ENCODE measurements around the gene FOXN4. TPM values are rescaled to one million over a fixed set of nuclear protein-coding genes. Genes with fewer than 3 reads are reported as not detected.
A peak's percentile ranks its signal among the peaks of the same experiment; 100 is the strongest.

The FOXN4 gene
- total and polyA plus RNA-seq, 9 of the 15 experiments (the other 6 are each of a cell fraction or from before 2014, with no cell fraction given): not detected

DNA sequence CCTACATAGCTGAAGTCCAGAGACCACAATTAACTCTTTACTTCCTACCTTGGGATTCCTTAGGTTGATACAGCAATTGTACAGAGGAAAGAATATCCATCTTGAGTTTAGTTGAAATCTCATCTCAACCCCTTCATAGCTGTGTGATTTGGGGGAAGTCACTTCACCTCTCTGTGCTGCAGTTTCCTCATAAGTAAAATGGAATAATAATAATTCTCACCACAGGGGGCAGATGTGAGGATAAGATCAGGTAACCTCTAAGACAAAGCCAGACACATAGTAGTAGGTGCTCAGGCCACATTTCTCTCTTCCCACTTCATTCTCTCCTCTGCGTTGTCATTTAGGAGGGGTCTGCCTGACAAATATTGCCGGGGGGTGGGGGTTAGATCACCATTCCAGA lies 6.7 kb downstream of the FOXN4 start:
- H2AFZ ChIP-seq (ENCODE audit: low read depth, low read length): no peak overlapping the region
- intact Hi-C loops (cut with micrococcal nuclease) (no loop called here), in situ Hi-C loops (cut with MboI) (no loop called here)
- FAIRE-seq (no peak), DNase-seq (ENCODE audit: extremely low read depth in 1 of 4, low spot score in 3 of 4) (peak in 2 of 4 experiments; percentile 54 to 57), ATAC-seq (0 out of 3 replicates have a peak, but pooled peaks have one; percentile 44)
- 0 out of 2 replicates have a peak, but pooled peaks cover 2% of the 10 kb centered on the region for H4K20me1 ChIP-seq (replicated peaks; ENCODE audit: control insufficient read depth, insufficient read depth, low read length)
- no peaks in the 10 kb centered on the region for H3K79me2 ChIP-seq (ENCODE audit: control insufficient read depth, insufficient read depth, low read length)
- no peaks in the 10 kb centered on the region for H3K4me1 ChIP-seq (replicated peaks in 1 of 2; ENCODE audit: control insufficient read depth in 2 of 2, insufficient read depth in 2 of 2, low read length in 2 of 2)
- no peaks in the 10 kb centered on the region for H3K9me3 ChIP-seq (replicated peaks; ENCODE audit: control insufficient read depth, insufficient read depth, low read depth, low read length)
- ChIA-PET POLR2A (interaction anchor here (0.7 to 2.2 kb wide), 2 partner anchors 9 to 149 kb away, joined by 3 to 4 read pairs; no protein-coding TSS in a partner anchor), CTCF (ENCODE audit: low intra/inter-chr PET ratio) (no interaction called here)
- no TSS peak for BruUV-seq (replicated peaks)
- no peak overlapping the region for H3K27ac ChIP-seq (ENCODE audit: extremely low read depth, low read depth, low read length)
- TF ChIP-seq, protein P1, sequence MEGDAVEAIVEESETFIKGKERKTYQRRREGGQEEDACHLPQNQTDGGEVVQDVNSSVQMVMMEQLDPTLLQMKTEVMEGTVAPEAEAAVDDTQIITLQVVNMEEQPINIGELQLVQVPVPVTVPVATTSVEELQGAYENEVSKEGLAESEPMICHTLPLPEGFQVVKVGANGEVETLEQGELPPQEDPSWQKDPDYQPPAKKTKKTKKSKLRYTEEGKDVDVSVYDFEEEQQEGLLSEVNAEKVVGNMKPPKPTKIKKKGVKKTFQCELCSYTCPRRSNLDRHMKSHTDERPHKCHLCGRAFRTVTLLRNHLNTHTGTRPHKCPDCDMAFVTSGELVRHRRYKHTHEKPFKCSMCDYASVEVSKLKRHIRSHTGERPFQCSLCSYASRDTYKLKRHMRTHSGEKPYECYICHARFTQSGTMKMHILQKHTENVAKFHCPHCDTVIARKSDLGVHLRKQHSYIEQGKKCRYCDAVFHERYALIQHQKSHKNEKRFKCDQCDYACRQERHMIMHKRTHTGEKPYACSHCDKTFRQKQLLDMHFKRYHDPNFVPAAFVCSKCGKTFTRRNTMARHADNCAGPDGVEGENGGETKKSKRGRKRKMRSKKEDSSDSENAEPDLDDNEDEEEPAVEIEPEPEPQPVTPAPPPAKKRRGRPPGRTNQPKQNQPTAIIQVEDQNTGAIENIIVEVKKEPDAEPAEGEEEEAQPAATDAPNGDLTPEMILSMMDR (IDR thresholded peaks at IDR 0.05 in 2 of 3, conservative IDR thresholded peaks at IDR 0.05 in 1 of 3; ENCODE audit: insufficient read depth in 2 of 3, low read depth in 1 of 3, low read length in 3 of 3): peak in 2 of 3 experiments; percentile 9 to 14; a peak in 1 of 6 replicates
- TF ChIP-seq RBM25 (IDR thresholded peaks at IDR 0.05; ENCODE audit: low read depth, low read length, severe bottlenecking): peak; percentile 88
- peak; percentile 82 for TF ChIP-seq ZFP36 (IDR thresholded peaks at IDR 0.05; ENCODE audit: low read depth, low read length, partially characterized antibody)
- no peak for TF ChIP-seq NCOA1 (IDR thresholded peaks at IDR 0.05; ENCODE audit: low read depth)
- TF ChIP-seq ZNF347 (CRISPR knock-in tag; IDR thresholded peaks at IDR 0.05; ENCODE audit: low read depth): no peak
- TF ChIP-seq HNRNPLL (IDR thresholded peaks at IDR 0.05; ENCODE audit: low read depth, low read length, poor library complexity, severe bottlenecking): no peak
- no peak for TF ChIP-seq ILF3 (IDR thresholded peaks at IDR 0.05; ENCODE audit: borderline replicate concordance)
- no peak overlapping the region for H3K4me3 ChIP-seq
- WGBS (ENCODE audit: insufficient coverage, low coverage, missing lambda C conversion rate): 9% methylated on average over 2 of the region's 2 CpGs
- peaks cover 18 to 33% of the 10 kb centered on the region in 2 experiments; a peak in 4 of 5 replicates for H3K27me3 ChIP-seq (ENCODE audit: control insufficient read depth in 2 of 2, insufficient read depth in 2 of 2, low read length in 2 of 2)
- H3K9ac ChIP-seq (ENCODE audit: insufficient read depth in 1 of 2, low read depth in 2 of 2, low read length in 2 of 2): no peak overlapping the region
- H3K9me1 ChIP-seq (ENCODE audit: control insufficient read depth, insufficient read depth, low read length): no peaks in the 10 kb centered on the region
- no peak overlapping the region for H3K4me2 ChIP-seq (ENCODE audit: insufficient read depth, low read length)
- no peaks in the 10 kb centered on the region for H3K36me3 ChIP-seq (ENCODE audit: control insufficient read depth, insufficient read depth, low read length)
